ENCODE results near the gene NEU3.

The NEU3 gene

GRCh38 chr11:74978041-74978440, 10.7 kb upstream of the NEU3 start:
- Histone ChIP-seq H3K36me3 (ENCODE audit: insufficient read depth) (no peaks in the 10 kb centered on the region), H3K27me3 (ENCODE audit: insufficient read depth, low read depth) (no peaks in the 10 kb centered on the region), H3K9ac (no peak overlapping the region), H3K79me2 (ENCODE audit: insufficient read depth, low read depth) (0 out of 2 replicates have a peak, but pooled peaks cover 5% of the 10 kb centered on the region), H4K20me1 (ENCODE audit: insufficient read depth) (no peaks in the 10 kb centered on the region), H3K4me1 (ENCODE audit: low read depth, poor library complexity, severe bottlenecking) (no peaks in the 10 kb centered on the region), H3K4me2 (no peak overlapping the region), H3K4me3 (IDR thresholded peaks at IDR 0.05; ENCODE audit: insufficient read depth, low read depth, low read length) (no peak overlapping the region), H2AFZ (ENCODE audit: low read depth) (no peak overlapping the region), H3K27ac (no peak overlapping the region)
- TF ChIP-seq, protein P1, sequence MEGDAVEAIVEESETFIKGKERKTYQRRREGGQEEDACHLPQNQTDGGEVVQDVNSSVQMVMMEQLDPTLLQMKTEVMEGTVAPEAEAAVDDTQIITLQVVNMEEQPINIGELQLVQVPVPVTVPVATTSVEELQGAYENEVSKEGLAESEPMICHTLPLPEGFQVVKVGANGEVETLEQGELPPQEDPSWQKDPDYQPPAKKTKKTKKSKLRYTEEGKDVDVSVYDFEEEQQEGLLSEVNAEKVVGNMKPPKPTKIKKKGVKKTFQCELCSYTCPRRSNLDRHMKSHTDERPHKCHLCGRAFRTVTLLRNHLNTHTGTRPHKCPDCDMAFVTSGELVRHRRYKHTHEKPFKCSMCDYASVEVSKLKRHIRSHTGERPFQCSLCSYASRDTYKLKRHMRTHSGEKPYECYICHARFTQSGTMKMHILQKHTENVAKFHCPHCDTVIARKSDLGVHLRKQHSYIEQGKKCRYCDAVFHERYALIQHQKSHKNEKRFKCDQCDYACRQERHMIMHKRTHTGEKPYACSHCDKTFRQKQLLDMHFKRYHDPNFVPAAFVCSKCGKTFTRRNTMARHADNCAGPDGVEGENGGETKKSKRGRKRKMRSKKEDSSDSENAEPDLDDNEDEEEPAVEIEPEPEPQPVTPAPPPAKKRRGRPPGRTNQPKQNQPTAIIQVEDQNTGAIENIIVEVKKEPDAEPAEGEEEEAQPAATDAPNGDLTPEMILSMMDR (conservative IDR thresholded peaks at IDR 0.05; ENCODE audit: low read depth, low read length): no peak

DNA sequence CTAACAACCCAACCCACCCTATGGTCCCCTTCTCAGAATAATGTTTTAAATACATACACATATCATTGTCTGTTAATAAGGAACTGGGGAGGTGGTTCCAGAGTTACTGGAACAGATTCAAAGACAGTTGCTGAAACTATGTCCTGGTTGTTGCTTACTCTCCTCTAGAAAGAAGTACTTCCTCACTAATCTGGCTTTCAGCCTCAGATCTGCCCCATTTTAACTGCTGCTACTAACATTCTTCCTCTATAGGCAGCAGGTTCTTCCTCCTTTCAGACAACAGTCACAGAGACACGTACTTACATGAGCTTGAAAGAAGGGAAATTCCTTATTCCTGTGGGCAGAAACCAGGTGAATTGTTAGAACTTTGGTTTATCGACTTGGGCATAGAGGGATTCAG, 8.1 kb upstream of the NEU3 start:
- Histone ChIP-seq H3K4me2 (no peak overlapping the region), H2AFZ (ENCODE audit: low read depth) (no peak overlapping the region), H4K20me1 (ENCODE audit: insufficient read depth) (no peaks in the 10 kb centered on the region), H3K4me3 (IDR thresholded peaks at IDR 0.05; ENCODE audit: insufficient read depth, low read depth, low read length) (no peak overlapping the region), H3K4me1 (ENCODE audit: low read depth, poor library complexity, severe bottlenecking) (no peaks in the 10 kb centered on the region), H3K36me3 (ENCODE audit: insufficient read depth) (no peaks in the 10 kb centered on the region), H3K9ac (no peak overlapping the region), H3K27me3 (ENCODE audit: insufficient read depth, low read depth) (no peaks in the 10 kb centered on the region), H3K79me2 (ENCODE audit: insufficient read depth, low read depth) (no peaks in the 10 kb centered on the region), H3K27ac (no peak overlapping the region)
- TF ChIP-seq, protein P1 (conservative IDR thresholded peaks at IDR 0.05; ENCODE audit: low read depth, low read length): no peak

- no peak overlapping the region for H3K27ac ChIP-seq
- H3K4me2 ChIP-seq: no peak overlapping the region
- no peak overlapping the region for H3K9ac ChIP-seq
- no peaks in the 10 kb centered on the region for H4K20me1 ChIP-seq (ENCODE audit: insufficient read depth)
- no peaks in the 10 kb centered on the region for H3K4me1 ChIP-seq (ENCODE audit: low read depth, poor library complexity, severe bottlenecking)
- H3K36me3 ChIP-seq (ENCODE audit: insufficient read depth): no peaks in the 10 kb centered on the region
- no peaks in the 10 kb centered on the region for H3K79me2 ChIP-seq (ENCODE audit: insufficient read depth, low read depth)
- no peaks in the 10 kb centered on the region for H3K27me3 ChIP-seq (ENCODE audit: insufficient read depth, low read depth)
- TF ChIP-seq, protein P1 (conservative IDR thresholded peaks at IDR 0.05; ENCODE audit: low read depth, low read length): no peak
- H3K4me3 ChIP-seq (IDR thresholded peaks at IDR 0.05; ENCODE audit: insufficient read depth, low read depth, low read length): no peak overlapping the region
- no peak overlapping the region for H2AFZ ChIP-seq (ENCODE audit: low read depth)
Observed at GRCh38 chr11:74981888-74982287, 6.8 kb upstream of the NEU3 start.

- Histone ChIP-seq H2AFZ (ENCODE audit: low read depth) (no peak overlapping the region), H3K79me2 (ENCODE audit: insufficient read depth, low read depth) (no peaks in the 10 kb centered on the region), H4K20me1 (ENCODE audit: insufficient read depth) (no peaks in the 10 kb centered on the region), H3K4me2 (no peak overlapping the region), H3K4me3 (IDR thresholded peaks at IDR 0.05; ENCODE audit: insufficient read depth, low read depth, low read length) (no peak overlapping the region), H3K9ac (no peak overlapping the region), H3K27me3 (ENCODE audit: insufficient read depth, low read depth) (no peaks in the 10 kb centered on the region), H3K27ac (no peak overlapping the region), H3K36me3 (ENCODE audit: insufficient read depth) (no peaks in the 10 kb centered on the region), H3K4me1 (ENCODE audit: low read depth, poor library complexity, severe bottlenecking) (peaks cover 4% of the 10 kb centered on the region)
- TF ChIP-seq, protein P1 (conservative IDR thresholded peaks at IDR 0.05; ENCODE audit: low read depth, low read length): no peak
Observed at GRCh38 chr11:74984070-74984469, 4.7 kb upstream of the NEU3 start.

All from KMS-11 (cell line).